Jurkat, Clone E6-1 (cell line): ENCODE measurements around the gene HDLBP.

Experiments
- DNase-seq: peaks from one replicate; pipeline ENCODE4 v3.0.0-alpha.2; 2011; ENCODE audit warnings: low read depth, low spot score
- H3K4me3 ChIP-seq: 2 replicates; pipeline ENCODE4 v1.5.1; 2011; ENCODE audit warnings: mild to moderate bottlenecking, low read length, control low read depth, moderate library complexity

The HDLBP gene

GRCh38 chr2:241263061-241263460 is 52.4 kb downstream of the HDLBP start:
- H3K4me3 ChIP-seq: no peak overlapping the region
- DNase-seq: no peak

- no peak overlapping the region for H3K4me3 ChIP-seq
- DNase-seq: no peak
These were observed 53.8 kb downstream of the HDLBP start for GRCh38 chr2:241261628-241262027.

GRCh38 chr2:241260911-241261310 is 54.6 kb downstream of the HDLBP start:
- DNase-seq: no peak
- H3K4me3 ChIP-seq: no peak overlapping the region

- no peak overlapping the region for H3K4me3 ChIP-seq
- DNase-seq: no peak
These were observed 56.8 kb downstream of the HDLBP start for GRCh38 chr2:241258505-241259280.

GRCh38 chr2:241257419-241258032 is 57.9 kb downstream of the HDLBP start:
- DNase-seq: no peak
- H3K4me3 ChIP-seq: no peak overlapping the region

GRCh38 chr2:241256168-241256545 is 59.3 kb downstream of the HDLBP start:
- H3K4me3 ChIP-seq: no peak overlapping the region
- DNase-seq: no peak

GRCh38 chr2:241255542-241256167 is 59.8 kb downstream of the HDLBP start:
- no peak overlapping the region for H3K4me3 ChIP-seq
- DNase-seq: no peak

- no peak for DNase-seq
- H3K4me3 ChIP-seq: no peak overlapping the region
These were observed 60.5 kb downstream of the HDLBP start for GRCh38 chr2:241254904-241255351.

- no peak overlapping the region for H3K4me3 ChIP-seq
- no peak for DNase-seq
These were observed 62.5 kb downstream of the HDLBP start for GRCh38 chr2:241252778-241253475.

GRCh38 chr2:241249654-241250053 is 65.8 kb downstream of the HDLBP start:
- H3K4me3 ChIP-seq: no peak overlapping the region
- no peak for DNase-seq

GRCh38 chr2:241248897-241249296 is 66.6 kb downstream of the HDLBP start:
- no peak for DNase-seq
- no peak overlapping the region for H3K4me3 ChIP-seq

- no peak overlapping the region for H3K4me3 ChIP-seq
These were observed 67.2 kb downstream of the HDLBP start for GRCh38 chr2:241248289-241248688.

GRCh38 chr2:241244368-241244767 is 71.1 kb downstream of the HDLBP start:
- H3K4me3 ChIP-seq: no peak overlapping the region
- DNase-seq: no peak

More at GRCh38 chr2:241248289-241248688, 67.2 kb downstream of the HDLBP start:
- no peak for DNase-seq

- no peak overlapping the region for H3K4me3 ChIP-seq
- no peak for DNase-seq
These were observed 73.2 kb downstream of the HDLBP start for GRCh38 chr2:241242306-241242705.

GRCh38 chr2:241241669-241242068 is 73.8 kb downstream of the HDLBP start:
- H3K4me3 ChIP-seq: no peak overlapping the region
- DNase-seq: no peak

GRCh38 chr2:241240320-241241004 is 75.0 kb downstream of the HDLBP start:
- DNase-seq: no peak
- no peak overlapping the region for H3K4me3 ChIP-seq

GRCh38 chr2:241239552-241240202 is 75.8 kb downstream of the HDLBP start:
- no peak for DNase-seq
- H3K4me3 ChIP-seq: no peak overlapping the region

GRCh38 chr2:241238693-241239198 is 76.7 kb downstream of the HDLBP start:
- DNase-seq: no peak
- no peak overlapping the region for H3K4me3 ChIP-seq
